ENCODE measurements around the gene FCN1.

FCN1 gene

DNA sequence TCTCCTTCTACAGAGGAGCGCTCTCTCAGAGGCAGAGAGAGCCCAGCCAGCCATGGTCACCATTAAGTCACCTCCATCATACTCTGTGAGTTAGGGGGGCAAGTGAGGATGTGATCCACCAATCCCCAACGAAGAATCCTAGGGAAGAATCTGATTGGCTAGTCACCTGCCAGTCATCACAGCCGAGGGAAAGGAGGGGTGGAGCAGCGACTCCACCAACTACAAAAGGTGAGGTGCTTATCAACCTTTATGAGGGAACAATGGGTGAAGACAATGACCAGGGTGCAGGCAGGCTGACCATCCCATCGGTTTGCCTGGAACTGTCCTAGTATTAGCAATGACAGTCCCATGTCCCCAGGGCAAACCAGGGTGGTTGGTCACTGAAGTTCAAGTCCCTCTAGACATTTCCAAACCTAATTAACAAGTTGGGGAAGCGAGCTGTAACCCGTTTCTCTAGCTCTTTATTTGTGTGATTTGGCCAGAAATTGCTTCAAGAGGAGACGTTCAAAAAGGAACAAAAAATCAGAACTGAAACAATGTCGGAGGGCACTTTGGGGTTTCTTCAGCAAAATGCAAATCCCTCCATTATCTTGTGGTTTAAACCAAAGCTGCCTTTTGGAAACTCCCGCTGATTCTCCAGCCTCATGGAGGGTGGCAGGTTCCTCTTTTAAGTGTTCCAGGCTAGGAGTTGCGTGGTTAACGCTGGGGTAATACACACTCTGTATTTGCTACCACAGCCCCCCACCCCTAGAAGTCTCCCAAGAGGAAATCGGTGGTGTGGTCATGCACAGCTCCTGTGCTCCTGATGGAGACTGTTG is 18.8 kb upstream of the FCN1 start:
- DNase-seq: no peak

DNA sequence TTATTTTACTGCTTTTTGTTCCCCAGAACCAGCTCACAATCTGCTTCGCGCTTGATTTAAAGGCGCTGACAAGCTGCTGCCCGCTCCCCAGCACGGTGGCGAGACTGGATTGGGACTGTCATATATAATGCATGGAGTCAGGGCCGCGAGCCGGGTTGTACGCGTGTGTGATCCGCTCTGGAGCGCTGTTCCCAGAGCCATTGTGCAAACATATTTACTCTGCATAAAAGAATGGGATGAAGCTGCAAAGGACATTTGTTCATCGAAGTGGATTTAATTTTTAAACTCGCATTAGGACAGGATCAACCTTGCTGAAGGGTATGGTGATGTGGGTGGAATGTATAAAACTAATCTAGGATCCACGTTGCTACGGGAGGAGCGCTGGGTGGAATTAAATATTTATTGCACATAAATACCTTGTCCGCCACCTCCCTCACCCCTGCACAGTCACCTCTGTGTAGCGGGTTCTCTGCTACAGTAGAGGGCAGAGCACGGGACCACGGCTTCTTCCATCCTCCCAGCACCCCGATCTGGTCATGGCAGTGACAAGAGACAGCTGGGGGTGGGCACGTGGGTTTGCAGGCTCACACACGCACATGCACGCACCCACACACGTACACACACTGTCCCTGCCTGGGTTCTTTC is 18.1 kb upstream of the FCN1 start:
- no peak for DNase-seq

DNA sequence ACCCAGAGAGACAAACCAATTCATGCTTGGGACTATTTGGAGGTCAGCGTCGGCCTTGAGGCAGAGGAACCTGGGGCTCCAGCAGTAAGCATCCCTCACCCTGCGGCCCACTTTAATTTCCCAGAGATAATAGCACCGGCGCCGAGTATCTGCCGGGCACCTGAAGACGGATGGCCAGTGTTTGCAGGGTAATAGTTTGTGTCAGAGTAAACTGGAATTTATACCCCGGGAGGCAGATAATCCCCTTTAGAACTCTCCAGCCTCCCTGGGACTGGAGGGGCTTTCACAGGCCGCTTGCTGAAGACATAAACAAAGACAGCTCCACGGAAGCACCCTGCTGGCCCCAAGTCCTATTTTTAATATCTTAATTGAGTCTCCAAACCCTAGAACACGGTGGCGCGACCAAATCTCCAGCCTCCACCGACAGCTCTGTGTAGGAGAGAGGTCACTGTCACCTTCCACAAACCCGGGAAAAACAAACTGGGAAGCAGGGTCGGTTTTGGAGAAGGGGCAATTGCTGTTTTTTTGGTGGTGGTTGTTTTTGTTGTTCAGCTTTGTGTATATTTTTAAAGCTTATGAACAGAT is 17.4 kb upstream of the FCN1 start:
- DNase-seq: no peak

DNA sequence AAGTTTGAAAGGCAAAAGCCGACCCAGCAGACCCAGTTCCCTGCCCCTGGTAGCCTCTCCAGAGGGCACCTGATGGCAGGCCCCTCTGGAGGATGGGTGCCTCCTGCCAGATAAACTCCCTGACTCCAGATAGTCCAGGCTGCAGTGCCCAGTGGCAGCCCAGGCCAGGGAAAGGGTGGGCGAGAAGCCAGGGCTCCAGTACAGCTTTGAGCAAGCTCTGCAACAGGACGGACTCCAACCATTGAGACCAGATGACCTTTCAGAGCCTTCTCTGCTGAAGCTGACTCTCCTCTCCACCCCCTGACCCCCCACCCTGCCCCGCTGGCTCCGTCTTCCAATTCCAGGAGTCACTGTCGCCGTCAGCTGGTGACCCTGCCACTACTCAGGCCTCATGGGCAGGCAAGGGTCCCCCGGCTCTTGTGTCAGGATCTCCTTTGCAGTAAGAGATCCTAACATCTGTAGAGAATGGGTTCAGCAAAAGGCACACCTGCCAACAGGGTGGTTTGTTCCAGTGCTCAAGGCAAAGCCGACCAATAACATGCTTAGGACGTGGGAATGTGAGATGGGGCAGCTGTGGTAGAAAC is 15.5 kb upstream of the FCN1 start:
- DNase-seq: no peak

DNA sequence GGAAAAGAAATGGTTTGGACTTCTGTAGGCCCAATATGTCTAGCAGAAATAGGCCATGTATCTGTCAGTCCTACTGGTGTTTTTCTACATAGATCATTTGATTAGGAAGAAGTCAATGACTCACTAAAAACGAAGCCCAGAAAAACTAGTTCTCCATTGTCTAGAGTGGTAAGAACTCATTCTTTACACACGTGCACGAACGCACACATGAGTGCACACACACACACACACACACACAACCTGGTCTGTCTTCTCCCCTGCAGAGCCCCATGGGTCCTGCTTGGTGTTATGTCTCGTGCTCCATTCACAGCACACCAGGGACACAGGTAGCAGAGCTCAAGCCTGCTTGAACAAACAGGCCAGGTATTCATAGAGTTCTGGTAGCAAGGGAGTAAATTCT is 14.9 kb upstream of the FCN1 start:
- DNase-seq: no peak

DNA sequence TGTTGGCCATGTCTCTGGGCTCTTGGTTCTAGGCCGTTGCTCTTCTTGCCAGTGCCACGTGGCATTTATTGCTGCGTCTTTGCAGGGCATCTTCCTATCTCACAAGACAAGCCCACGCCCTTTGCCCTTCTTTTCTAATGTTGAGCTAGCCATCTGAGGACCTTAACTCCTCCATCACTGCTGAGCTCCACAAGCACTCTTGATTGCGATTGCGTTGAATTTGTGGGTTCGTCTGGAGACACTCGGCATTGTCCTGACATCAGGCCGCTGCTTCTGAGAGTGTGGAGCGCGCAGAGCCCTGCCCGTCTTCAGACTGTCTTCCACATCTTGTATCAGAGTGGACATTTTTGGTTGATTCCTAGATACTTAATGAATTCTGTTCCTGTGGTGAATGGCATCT is 14.5 kb upstream of the FCN1 start:
- no peak for DNase-seq

DNA sequence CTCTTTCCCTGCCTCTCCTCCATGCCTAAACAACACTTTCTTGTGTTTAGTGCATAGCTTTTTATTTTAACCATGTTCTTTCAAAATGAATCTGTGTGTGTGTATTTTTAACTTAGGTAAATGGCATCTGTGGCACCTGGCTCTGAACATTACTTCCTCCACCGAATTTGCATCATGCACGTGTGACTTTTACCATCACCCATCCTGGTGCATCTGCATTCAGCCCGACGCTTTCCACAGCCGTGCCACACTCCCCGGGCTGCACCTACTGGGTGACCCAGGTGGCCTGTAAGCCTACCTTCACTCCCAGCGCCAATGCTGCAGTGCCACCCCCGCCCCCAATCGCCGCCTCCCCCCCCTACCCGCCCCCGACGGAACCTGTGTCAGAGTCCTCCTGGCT is 12.7 kb upstream of the FCN1 start:
- no peak for DNase-seq

DNA sequence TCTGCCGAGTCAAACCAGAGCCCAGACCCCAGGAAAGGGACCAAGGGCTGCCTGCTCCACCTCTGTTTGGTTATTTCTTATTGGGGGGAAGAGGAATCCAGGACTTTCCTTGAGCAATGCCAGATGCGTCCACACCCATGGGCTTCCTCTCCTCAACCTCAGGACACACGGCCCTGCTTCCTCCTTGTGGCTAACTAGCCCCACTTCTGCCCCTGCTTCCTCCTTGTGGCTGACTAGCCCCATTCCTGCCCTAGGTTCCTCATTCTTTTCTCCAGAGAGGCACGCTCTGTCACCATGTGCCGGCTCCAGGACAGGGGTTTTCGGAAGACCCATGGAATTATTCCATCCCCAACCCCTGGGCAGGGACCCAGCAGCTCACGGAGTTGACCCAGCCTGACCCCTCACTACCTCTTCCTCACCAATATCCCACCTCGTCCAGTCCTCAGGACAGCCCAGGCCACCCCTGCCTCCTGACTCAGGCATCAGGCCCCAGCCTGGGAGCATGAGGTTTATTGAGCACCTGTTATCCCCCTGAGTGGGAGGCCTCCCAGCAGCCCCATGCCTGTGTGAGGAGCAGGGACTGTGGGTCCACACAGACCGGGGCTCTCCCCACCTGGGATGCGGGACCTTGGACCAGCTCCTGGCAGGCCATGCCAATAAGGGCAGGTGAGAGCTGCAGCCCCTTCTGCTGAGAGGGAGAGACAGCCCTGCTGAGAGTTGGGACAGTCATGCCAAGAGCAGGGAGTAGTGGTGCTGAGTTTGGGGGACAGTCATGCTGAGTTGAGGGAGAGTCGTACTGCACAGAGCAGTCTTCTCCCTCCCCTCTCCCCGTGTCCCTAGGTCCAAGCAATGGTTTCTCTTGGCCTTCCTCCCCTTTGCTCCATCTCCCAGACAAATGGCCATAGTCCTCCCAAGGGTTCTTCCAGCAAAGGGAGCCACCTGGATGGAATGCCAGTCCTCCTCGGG is 11.8 kb upstream of the FCN1 start:
- DNase-seq: no peak

DNA sequence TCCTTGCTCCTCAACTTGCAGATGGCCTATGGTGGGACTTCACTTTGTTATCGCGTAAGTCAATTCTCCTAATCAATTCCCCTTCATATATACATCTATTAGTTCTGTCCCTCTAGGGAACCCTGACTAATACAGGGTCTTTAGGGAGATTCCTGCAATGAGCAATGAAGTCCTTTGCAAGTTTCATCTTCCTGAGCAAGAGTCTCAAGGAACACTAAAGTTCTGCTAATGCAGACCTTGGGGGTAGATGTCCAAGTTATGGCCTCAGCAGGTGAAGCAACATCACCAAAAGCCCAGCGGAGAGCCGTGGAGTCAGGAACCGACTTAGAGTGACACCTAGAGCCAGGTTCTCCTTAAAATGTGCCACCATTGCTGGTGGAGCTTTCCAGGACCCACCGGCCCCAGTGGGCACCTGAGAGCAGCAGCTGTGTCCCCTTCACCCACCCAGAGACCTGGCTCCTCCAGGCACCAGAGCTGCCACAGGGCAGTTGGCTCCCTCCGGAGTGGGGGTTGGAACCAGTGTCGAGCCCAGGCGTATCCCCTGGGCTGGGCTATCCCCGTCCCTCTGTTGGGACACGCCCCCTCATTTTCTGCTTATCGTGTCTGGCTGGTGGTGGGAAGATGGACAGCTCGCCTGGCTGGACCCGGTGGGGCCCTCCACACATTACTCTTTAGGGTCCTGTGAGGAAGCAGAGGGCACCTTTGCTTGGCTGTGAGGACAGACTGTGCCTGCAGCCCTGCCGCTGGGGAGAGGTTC is 10.9 kb upstream of the FCN1 start:
- DNase-seq: no peak

DNA sequence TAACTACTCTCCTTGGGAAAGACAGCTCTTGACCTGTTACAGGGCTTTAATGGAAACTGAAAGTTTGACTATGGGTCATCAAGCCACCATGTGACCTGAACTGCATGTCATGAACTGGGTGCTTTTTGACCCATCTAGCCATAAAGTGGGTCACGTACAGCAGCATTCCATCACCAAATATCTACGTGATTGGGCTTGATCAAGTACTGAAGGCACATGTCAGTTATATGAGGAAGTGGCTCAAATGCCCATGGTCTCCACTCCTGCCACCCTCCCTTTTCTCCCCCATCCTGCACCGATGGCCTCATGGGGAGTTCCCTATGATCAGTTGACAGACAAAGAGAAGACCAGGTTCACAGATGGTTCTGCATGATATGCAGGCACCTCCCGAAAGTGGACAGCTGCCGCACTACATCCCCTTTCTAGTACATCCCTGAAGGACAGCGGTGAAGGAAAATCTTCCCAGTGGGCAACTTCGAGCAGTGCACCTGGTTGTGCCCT is 7.3 kb upstream of the FCN1 start:
- no peak for DNase-seq

DNA sequence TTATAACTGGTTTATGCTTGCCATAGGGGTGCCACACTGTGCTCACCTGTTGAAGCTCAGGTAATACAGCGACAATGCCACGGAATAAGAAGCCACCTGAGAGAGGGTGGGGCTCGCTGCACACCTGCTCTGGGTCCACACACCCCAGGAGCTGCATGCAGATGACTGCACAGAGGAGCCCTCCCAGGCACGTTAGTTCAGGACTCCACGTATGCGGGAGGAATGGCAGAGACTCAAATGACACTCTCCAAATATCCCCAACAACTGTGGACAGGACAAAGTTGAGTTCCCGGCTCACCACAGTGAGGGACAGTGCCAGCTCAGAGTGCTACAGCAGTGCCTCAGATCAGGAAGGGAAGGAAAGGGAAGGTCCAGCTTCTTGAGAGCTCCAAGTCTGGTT is 5.8 kb upstream of the FCN1 start:
- no peak for DNase-seq

DNA sequence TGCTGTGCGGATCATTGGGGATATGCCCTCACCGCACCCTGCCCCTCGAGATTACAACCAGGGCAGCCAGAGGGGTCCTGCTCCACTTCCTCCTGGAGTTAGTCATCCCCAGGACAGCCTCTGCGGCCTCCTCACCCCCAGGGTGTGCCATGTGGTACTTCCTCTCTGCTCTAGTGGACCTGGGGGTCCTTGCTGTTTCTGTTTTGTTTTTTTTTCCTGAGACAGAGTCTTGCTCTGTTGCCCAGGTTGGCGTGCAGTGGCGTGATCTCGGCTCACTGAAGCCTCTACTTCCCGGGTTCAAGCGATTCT is 5.2 kb upstream of the FCN1 start:
- no peak for DNase-seq

DNA sequence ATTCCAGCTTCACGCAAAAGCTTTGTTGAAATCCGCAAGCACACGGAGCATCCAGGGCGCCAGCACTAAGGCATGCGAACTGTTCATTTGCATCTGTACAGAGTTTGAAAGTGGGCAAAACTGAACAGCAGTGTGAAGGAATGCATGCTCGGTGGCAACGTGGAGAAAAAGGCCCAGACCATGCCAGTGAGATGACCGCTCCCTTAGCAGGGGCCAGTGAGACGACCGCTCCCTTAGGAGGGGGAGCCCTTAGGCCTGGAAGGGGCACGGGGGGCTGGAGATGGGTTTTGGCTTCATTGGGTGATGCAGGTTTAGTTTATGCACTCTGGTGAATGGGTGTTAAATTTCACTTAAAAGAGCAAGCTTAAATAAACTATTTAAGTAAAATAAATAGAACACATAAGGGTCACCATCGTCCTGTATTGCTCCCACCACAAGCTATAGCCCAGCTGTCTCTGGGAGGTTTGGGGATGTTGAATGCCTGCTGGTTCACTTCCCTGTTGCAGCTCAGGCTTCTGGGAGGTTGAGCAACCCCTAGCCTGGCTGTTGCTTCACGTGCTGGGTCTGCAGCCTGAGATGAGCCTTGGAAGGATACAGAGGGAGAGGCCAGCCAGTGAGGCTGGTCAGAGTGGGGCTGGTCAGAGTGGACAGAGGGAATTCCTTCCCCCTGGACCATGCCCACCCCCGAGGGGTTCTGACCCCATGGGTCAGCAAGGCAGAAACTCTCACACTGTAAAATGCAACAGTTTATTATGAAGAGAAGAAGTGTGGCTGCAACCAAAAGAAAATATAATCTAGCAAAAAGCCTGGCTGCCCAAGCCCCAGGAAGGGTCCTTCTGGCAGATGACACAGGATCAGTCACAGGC is 4.6 kb upstream of the FCN1 start:
- DNase-seq: no peak

DNA sequence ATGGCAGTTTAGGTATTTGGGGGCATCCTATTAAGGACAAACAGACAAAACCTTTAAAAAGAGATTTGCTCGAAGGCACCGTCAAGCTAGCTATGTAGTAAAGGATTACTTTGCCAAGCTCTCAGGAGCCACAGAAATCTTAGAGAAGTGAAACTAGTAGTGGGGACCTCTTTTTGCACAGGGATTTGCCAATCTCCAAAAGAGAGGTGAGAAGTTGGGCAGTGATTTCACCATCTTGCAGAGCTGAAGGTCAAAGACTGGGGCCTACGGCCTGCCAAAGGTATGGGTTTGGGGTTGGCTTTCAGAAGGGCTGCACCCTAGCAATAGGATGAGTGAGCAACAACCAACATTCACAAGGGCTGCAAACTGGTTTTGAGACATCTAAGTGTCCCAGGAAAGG is 1.6 kb upstream of the FCN1 start:
- no peak for DNase-seq

DNA sequence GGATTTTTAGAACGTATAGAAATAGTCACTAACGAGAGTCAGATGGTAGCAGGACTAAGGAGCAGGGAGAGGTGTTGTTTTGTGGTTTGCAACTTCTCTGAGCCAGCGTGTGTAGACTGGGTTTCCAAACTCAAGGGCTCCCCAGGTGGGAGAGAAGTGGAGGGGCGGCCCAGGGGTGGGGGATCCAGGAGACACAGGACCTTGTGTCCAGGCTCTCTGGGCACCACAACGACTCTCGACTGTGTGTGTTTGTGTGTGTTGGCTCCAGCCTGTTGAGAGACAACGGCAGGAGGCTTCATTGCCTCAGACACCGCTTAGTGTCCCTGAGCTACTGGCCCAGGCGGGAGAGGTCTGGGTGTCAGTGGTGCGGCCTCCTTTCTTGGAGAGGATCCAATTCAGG is 934 bp upstream of the FCN1 start:
- no peak for DNase-seq

DNA sequence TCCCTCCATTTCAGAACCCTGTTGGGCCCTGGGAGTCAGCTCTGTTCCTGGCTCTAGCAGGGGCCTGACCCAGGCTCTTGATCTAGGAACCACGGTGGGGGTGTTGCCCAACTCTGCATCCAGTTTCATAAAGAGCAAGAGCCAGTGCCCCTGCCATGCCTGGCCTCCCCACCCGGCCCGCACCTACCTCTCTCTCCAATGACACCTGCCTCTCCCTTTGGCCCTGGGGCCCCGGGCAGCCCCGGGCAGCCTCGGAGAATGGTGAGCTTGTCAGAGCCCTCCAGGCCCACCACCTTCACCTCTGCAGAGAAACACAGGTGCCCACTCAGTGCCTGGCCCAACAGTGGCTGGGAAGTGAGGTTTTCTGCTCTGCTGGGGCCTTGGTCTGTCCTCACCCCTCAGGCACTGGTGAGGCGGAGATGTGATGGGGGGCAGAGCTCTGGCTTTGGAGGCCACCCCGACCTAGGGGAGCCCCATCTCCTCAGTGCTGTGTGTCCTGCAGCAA is 1.5 kb downstream of the FCN1 start:
- DNase-seq: no peak

DNA sequence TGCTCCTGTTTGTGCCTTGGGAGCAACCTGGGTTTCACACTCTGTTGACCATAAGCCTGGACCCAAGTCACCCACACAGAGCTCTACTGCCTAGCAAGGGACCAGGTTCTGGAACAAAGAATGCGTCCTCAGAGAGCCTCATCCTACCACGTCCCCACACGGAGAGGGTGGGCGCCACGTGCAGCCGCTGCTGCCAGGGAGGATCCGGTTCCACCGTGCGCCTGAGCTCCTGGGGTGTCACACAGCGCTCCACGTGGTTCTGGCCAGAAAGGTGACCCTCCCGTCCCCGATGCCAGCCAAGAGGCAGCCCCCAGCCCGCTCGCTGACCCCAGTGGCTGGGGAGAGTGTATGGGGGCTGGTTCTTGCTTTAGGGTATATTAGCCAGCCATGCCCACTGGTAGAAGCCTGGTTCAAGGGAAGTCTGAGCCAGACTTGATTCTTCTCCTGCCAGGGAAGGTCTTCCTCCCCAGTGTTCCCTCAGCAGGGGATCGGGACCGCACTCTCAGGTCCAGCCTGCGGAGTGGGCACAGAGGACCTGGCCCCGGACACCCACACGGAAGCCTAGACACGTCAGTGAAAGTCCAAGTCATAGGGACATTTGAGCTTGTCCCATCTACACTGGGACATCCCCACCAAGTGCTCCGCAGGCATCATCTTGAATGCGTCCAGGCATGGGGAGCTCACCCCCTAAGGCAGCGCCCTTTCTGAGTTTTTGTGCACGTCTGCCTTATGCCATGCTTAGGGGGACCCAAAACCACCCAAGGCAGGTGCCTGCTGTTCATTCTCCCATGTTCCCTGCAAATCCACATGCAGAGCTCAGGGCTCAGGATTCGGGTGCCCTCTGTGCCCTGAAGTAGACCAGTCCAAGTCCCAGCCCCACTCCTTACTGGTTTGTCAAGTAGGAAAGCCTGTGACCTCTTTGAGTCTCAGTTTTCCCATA is 2.4 kb downstream of the FCN1 start:
- no peak for DNase-seq

DNA sequence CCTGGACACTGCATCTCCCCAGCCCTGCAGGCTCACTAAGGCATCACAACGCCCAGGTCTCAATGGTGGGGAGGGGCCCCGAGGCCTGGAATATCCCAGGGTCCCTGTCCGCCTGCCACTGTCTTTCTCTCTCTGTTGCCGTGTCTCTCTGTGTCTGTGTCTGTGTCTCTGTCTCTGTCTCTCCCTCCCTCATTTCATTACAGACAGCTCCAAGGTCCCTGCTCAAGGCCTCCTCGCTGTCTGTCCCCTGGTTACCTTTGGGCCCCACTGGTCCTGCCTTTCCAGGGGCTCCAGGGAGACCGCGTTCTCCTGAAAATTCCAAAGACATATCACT is 3.2 kb downstream of the FCN1 start:
- no peak for DNase-seq

DNA sequence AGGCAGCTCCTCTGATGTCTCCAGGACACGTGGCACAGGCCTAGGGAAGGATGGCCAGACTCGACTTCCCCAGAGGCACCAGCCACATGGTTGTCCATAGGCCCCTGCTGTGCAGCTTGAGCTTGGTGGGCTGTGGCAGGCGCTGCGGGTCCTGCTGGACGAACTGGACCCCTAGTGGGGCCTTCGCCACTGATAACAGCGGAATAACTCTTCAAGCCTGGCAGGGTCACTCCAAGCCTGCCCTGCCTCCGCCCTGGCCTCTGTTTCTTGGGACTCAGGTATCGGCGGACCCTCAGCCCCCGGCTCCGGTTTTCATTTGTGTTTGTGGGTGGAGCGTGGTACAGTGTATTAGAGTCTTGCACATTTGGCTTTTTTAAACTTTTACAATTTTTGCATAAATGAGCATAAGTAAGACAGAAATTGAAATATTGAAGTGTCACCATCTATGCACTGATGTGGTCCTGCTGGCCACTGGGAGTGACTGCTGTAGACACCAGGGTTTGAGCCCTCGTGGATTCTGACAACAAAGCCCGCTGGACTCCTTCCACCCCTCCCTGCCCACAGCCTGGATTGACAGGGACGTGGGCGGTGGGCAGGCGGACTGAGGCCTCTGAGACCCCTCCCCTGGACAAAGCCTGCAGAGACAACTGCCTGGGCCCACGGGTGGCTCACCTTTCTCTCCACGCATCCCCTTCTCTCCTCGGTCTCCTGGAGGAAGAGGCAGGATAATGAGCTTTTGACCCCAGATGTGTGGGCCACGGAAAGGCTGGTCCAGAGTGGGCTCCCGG is 3.8 kb downstream of the FCN1 start:
- no peak for DNase-seq
